Anterior cingulate cortex (tissue), 58 donors: ENCODE data around the gene PI4KA.
"Not testable (repeated sequence)": the region's sequence is repeated elsewhere in the genome, so short reads cannot be mapped to it uniquely, and the experiment has no call there.

ENCODE experiments used
- DNase-seq, 58 donors: peaks; one replicate each; lab custom pipeline; 2025; lab: John Stamatoyannopoulos, UW

Gene PI4KA

DNA sequence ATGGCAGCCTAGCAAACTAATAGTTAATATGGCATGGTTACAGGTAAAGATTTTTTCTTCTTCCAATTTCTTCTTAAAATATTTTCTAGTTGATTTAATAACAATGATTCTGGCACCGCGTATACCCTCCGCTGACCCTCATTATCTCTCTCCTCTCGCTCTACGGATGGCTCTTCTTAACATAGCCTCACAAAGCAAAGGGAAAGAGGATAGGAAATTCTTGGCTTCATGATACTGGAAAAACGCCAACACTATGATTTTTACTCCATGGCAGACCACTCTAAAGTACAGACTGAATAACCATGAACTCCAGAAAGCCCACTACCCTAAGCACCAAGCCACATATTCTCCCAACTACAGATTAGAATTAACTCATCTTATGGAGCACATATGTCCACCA, 6.1 kb downstream of the PI4KA start:
- DNase-seq, result no peak

DNA sequence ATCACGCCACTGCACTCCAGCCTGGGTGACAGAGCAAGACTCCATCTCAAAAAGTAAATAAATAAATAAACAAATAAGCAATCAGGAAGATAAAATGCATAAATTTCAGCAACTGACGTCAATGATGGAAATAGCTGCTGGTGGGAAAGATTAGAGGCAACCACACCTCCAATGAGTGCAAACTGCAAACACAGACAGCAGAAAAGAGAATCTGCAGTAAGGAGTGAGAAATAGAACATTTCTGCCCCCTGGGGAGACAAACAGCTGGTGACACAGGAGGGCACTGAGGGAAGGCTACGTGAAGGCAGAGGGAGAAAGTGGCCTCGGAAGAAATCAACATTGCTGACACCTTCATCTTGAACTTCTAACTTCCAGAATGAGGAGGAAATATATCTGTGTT, 6.5 kb downstream of the PI4KA start:
- DNase-seq, result no peak

DNA sequence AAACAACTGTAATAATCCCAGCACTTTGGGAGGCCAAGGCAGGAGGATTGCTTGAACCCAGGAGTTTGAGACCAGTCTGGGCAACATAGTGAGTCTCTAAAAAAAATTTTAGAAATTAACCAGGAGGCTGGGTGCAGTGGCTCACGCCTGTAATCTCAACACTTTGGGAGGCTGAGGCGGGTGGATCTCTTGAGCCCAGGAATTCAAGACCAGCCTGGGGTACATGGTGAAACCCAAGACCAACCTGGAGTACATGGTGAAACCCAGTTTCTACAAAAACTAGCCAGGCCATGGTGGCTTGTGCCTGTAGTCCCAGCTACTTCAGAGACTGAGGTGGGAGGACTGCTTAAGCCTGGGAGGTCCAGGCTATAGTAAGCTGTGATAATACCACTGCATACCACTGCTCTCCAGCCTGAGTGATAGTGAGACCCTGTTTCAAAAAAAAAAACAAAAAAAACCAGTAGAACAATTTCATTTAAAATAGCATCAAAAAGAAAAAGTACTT, 11.2 kb downstream of the PI4KA start:
- no peak for DNase-seq

DNA sequence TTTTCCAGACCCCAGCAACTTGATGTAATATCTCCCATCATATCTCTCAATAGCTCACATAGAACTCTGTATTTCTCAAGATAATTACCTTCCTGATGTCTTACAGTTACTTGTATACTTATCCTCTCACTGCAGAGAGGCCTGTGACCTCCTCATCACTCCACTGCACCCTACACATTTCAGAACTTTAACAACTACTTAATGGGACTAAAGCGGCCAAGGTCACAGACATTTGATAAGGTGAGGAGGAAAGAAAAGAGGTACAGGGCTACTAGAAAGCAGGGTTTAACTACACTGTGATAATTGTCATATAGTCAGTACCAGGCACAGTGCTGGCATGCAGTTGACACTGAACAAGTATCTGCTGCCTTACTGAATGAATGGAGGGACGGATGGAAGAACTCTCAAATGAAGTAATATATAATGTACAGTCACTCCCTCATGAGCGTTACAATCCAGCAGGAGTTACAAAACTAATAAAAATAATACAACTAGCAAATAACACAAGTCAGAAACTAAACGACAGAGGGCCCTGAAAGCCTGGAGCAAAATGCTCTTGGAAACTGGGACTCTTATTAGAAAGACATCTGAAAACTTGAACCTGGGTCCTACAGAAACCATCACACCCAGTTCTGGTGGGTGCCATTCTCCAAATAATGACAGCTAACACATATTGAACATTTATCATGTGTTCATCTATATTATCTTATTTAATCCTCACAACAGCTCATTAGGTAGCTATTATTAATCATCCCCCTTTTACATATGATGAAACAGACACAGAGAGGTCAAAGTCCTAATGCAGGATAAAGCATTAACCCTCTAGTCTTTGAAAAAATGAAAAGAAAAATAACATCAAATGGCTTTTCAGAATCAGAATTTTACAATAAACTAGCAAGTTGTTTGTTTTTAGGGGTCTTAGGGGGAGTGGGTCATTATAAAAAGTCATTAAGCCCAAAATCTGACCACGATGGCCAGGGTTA, 14.3 kb downstream of the PI4KA start:
- DNase-seq, result no peak

DNA sequence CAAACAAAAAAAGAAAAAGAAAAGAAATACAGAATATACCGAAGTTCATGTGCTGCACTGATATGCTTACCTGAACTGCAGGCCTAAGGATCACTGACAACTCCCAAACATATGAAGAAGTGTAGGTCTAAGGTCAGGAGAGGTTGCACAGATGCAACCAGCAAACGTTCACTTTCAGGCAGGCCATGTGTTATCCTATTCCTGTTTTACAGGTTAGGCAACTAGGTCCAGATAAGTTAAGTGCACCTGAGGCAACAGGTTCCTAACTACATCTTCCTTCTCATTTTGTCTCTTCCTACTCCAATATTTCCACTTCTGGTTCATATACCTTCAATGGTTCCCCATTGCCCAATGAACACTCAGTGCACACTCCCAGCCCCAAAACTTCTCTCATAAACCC, 15.1 kb downstream of the PI4KA start:
- DNase-seq, result no peak

DNA sequence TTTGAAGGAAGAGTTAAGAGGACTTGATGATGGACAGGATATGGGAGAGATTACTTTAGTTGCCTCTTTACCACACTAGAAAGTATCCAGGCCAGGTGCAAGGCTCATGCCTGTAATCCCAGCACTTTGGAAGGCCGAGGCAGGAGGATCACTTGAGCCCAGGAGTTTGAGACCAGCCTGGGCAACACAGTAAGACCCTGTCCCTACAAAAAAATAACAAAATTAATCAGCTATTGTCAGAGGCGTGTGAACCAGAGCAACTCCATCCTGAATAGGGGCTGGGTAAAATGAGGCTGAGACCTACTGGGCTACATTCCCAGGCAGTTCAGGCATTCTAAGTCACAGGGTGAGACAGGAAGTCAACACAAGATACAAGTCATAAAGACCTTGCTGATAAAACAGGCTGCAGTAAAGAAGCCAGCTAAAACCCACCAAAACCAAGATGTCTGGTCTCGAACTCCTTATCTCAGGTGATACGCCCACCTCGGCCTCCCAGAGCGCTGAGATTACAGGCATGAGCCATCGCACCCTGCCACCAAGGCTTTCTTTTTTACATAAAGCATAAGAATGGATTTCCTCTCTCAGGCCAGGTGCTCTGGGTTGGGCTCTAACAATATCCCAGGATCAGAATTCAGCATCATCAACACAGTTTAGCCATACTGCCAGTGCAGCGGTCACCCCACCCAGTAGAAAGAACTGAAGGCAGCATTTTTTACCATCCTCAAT, 17.8 kb downstream of the PI4KA start:
- no peak for DNase-seq

DNA sequence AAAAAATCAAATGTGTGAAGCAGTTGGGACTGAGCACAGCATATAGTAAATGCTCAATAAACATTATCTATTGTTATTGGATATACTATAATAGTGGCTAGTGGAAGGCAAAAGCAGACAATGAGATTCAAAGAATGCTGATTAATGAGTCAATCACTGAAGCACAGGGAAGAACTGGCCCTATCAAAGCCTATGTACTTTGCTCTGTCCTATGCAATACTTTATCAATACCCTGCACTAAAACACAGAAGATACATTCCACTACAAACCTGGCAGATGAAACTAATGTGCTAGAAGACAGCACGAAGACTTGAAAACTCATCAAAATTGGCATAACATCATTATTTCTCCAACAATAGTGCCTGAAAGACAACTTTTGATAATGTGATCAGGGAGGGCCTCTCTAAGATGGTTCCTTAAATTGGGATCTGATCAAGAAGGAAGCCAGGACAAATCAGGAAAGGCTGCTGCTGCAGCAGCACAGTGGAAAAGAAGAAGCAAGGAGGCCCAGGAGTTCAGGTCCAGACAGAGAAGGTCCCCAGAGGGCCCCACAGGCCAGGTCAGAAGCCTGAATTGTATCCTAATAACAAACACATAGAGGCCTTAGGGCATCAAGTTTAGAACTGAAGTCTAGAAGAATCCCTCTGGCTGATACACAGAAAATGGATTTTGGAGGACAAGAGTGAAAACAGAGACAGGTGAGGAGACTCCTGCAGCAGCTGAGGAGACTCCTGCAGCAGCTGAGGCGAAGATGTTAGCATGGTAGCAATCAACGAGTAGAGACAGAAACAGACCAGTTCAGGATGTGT, 18.6 kb downstream of the PI4KA start:
- no peak for DNase-seq

DNA sequence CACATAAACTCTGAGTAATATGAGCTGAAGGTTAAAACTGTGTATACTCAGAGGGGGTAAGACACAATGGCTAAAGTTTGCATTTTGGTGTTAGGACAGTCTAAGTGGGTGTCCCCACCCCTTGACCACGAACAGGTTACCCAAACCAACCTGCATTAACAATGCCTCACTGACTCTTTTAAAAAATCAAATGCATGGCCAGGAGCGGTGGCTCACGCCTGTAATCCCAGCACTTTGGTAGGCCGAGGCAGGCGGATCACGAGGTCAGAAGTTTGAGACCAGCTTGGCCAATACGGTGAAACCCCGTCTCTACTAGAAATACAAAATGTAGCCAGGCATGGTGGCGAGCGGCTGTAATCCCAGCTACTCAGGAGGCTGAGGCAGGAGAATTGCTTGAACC, 19.3 kb downstream of the PI4KA start:
- DNase-seq, result not testable (repeated sequence)

DNA sequence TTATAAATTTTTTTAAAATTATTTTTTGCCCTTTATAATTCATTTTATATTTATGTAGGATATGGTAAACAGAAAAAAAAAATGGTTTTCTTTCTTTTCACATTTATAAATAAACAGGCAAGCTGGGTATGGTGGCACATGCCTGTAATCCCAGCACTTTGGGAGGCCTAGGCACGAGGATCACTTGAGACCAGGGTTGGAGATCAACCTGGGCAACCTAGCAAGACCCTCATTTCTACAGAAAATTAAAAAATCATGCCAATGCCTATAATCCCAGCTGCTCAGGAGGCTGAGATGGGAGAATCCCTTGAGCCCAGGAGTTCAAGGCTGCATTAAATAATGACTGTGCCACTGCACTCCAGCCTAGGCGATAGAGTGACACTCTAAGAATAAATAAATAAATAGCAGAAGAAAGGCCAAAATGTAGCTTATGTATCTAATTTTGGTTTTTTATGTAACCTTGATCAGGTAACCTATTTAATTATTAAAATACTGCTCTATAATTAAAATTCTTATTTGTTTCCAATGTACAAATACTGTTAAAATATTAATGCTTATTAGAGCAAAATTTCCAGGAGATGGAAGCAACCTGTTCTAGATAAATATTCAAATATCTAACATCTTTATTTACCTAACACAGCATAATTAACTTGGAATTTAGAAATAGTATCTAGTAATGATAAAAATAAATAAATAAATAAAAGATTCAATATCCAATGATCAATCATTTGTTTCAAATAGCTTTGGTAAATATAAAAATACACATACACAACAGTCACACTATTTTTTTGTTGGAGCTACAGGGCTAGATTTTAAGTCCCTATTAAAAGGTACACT, 21.4 kb downstream of the PI4KA start:
- DNase-seq, result no peak

DNA sequence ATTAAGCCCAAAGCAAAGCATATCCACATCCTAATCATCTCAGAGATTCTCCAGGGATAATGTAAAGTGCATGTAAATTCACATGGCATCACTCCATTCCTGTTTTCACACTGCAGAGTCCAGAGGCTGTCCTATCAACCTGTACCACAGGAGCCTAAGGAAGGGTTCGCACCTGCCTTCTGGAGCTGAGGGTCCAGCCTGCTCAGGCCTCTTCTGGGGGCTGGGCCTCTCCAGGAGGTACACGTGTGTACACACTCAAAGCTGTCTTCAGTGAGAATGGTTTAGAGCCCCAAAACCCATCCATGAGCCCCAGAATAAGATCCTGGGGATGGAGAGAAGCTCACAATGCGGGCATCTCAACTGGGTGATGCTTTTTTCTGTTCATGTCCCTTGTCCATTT, 23.9 kb downstream of the PI4KA start:
- DNase-seq, result no peak

DNA sequence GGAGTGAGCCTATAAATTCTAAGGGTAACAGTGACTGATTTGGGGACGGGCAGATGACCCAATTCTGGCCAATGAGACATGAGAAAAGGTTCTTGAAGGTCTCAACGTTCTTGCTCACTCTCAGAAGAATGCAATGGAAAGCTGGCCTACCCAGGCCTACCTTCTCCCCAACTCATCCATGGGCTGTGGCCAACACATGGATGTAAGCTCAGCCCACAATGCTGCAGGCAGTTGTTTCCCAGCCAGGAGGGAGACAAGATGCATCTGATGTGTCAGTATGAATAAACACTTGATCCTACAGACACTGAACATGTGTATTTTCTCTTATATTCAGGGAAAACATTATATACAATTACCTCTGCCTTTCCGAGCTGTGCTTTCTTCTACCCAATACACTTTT, 24.4 kb downstream of the PI4KA start:
- no peak for DNase-seq

DNA sequence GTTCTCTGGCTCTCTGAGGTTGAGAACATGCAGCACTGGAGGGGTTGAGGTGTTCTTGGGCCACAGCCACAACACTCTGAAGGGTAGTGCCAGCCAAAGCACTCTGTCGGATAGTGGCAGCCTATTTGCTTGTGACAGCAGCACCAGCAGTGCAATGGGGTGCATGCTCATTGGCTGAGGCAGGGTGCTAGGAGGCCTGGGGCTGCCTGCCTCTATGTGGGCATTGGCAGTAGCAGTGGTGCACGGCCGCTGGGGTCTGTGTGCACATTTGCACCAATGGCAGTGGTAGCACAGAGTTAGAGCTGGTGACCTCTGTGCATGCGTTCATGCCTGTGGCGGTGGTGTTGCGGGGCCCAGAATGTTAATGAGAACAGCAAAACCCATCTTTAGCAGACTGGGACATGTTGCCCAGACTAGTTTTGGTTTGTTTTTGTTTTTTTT, 25.4 kb downstream of the PI4KA start:
- DNase-seq, result no peak

DNA sequence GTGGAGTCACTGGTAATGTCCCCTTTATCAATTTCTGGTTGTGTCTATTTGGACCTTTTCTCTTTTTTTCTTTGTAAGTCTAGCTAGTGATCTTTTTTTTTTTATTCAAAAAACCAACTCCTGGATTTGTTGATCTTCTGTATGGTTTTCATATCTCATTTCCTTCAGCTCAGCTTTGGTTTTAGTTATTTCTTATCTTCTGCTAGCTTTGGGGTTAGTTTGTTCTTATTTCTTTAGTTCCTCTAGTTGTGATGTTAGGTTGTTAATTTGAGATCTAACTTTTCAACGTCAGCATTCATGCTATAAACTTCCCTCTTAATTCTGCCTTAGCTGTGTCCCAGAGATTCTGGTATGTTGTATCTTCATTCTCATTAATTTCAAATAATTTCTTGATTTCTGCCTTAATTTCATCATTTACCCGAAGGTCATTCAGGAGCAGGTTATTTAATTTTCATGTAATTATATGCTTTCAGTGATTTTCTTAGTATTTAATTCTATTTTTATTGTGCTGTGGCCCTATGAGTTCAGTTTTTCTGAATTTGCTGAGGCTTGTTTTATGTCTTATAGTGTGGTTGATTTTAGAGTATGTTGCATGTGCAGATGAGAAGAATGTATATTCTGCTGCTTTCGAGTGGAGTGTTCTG, 29.0 kb downstream of the PI4KA start:
- no peak for DNase-seq

DNA sequence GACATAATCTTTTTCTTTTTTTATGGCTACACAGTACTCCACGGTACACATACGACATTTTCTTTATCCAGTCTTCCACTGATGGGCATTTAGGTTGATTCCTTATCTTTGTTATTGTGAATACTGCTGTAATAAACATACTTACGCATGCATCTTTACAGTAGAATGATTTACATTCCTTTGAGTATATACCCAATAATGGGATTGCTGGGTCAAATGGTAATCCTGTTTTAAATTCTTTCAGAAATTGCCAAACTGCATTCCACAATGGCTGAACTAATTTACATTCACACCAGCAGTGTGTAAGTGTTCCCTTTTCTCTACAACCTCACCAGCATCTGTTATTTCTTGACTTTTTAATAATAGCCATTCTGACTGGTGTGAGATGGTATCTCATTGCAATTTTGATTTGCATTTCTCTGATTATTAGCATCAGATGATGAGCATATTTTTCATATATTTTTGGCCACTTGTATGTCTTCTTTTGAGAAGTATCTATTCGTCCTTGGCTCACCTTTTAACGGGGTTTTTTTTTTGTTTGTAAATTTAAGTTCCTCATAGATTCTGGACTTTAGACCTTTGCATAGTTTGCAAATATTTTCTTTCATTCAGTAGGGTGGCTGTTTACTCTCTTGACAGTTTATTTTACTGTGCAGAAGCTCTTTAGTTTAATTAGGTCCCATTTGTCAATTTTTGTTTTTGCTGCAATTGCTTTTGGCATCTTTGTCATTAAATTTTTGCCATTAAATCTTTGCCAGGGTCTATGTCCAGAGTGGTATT, 32.0 kb downstream of the PI4KA start:
- not testable (repeated sequence) for DNase-seq

DNA sequence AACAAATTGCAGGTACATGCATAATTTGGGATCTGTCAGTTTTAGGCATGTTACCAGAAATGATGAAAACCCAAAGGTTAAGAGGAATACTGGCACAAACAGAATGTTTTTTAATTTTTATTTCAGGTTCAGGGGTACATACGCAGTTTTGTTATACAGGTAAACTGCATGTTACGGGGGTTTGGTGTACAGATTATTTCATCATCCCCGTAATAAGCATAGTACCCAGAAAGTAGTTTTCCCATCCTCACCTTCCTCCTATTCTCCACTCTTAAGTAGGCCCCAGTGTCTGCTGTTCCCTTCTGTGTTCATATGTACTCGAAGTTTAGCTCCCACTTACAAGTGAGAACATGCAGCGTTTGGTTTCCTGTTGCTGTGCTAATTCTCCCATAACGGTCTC, 33.0 kb downstream of the PI4KA start:
- no peak for DNase-seq

DNA sequence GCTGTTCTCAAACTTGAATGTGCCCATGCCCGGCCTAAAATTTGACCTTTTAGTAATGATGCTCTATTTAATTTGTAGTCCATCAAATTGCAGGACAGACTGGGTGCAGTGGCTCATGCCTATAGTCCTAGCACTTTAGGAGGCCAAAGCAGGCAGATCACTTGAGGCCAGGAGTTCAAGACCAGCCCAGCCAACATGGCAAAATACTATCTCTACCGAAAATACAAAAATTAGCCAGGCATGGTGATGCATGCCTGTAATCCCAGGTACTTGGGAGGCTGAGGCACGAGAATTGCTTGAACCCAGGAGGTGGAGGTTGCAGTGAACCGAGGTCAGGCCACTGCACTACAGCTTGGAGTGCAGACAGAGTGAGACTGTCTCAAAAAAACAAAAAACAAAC, 33.4 kb downstream of the PI4KA start:
- not testable (repeated sequence) for DNase-seq

DNA sequence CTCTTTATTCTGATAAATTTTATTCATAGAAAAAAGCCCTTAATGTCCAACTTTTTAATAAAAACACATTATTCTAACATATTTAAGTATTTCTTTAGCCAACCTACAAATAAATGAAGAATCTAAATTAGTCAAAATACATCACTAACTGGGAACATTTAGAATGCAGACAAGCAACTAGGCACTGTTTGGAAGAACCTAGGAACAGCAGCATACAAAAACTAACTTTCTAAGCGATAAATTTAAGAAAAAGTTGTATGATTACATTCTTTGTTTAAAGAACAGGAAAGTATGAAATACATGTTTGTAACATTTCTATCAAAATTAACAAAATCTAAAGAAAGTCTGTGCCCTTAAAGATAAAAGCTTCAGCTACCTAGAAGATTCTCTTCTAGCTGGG, 35.3 kb downstream of the PI4KA start:
- no peak for DNase-seq

DNA sequence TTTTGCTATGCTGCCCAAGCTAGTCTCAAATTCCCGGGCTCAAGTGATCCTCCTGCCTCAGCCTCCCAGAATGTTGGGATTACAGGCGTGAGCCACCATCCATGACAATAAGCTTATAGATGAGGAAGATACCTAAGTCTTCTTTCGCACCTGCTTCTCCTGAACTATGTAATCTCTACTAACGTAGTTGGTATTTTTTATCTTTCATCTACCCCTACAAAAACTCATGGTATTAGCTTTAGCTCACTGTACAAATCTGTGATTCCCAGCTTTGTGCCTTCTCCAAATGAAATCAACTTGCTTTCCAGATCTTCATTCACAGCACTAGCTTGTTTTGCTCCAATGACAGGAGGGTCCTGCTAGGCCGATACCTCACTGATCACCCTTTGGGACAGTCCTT, 36.4 kb downstream of the PI4KA start:
- DNase-seq, result no peak
